Sigmoid colon (tissue), 7 donors: ENCODE measurements around the gene NEURL1. TPM values are rescaled to one million over a fixed set of nuclear protein-coding genes. Genes with fewer than 3 reads are reported as not detected.
A peak's percentile ranks its signal among the peaks of the same experiment; 100 is the strongest.

ENCODE experiments used
- DNase-seq: peaks from one replicate; pipeline ENCODE4 v3.0.0-alpha.2; 2019
- H3K27ac ChIP-seq, 4 donors: fragments of 200-600 bp; sonication (generic); one replicate each; pipeline ENCODE4 v1.5.1; 2016 to 2019; ENCODE audit warnings: mild to moderate bottlenecking in 1 of 4
- H3K27me3 ChIP-seq, 3 donors: fragments of 200-600 bp; sonication (generic); one replicate each; pipeline ENCODE4 v1.5.1; 2019; ENCODE audit warnings: mild to moderate bottlenecking in 1 of 3
- H3K36me3 ChIP-seq, 4 donors: fragments of 200-600 bp; sonication (generic); one replicate each; pipeline ENCODE4 v1.5.1; 2016 to 2019
- H3K4me1 ChIP-seq, 4 donors: fragments of 200-600 bp; sonication (generic); one replicate each; pipeline ENCODE4 v1.5.1; 2017 to 2019
- H3K4me3 ChIP-seq, 4 donors: fragments of 200-600 bp; sonication (generic); one replicate each; pipeline ENCODE4 v1.5.1; 2017 to 2019; ENCODE audit warnings: mild to moderate bottlenecking in 2 of 4, moderate library complexity in 1 of 4
- H3K9me3 ChIP-seq, 4 donors: fragments of 200-600 bp in 3 of 4; sonication (generic) in 3 of 4; one replicate each; pipeline versions ENCODE4 v1.5.1 to v1.6.1; 2013 to 2019
- EP300 ChIP-seq, 4 donors: sonication (generic); formaldehyde crosslinking; IDR thresholded peaks; one replicate each; pipeline ENCODE4 v1.6.1; 2017; ENCODE audit warnings: antibody characterized with exemption in 4 of 4
- POLR2A ChIP-seq, 2 donors: fragments of 450-650 bp; IDR thresholded peaks; one replicate each; pipeline ENCODE4 v1.6.1; 2016; ENCODE audit warnings: antibody characterized with exemption in 2 of 2, mild to moderate bottlenecking in 2 of 2, moderate library complexity in 2 of 2
- POLR2AphosphoS5 ChIP-seq, 4 donors: sonication (generic); formaldehyde crosslinking; IDR thresholded peaks; one replicate each; pipeline ENCODE4 v1.6.1; 2017; ENCODE audit warnings: antibody characterized with exemption in 4 of 4
- WGBS, 2 donors: extraction: QIAGEN DNeasy Blood & Tissue Kit; methylation state at CpG; one replicate each; pipeline ENCODE4 v1.1.7; 2013; 5-methylcytosine and 5-hydroxymethylcytosine counted together
- intact Hi-C: fragments of 100-400 bp; cut with DNase I; formaldehyde crosslinking; loops from one replicate; pipeline ENCODE4 v1.15.1; 2023
- polyA plus RNA-seq, 3 donors: library from polyadenylated mRNA; stranded (reverse); fragments of 200-250 nt; gene quantifications; one replicate each; pipeline ENCODE4 v1.2.3, GENCODE V29; 2013
- total RNA-seq, 4 donors: library from RNA; depleted of rRNA; stranded (reverse); fragments of >200 nt; gene quantifications; one replicate each; pipeline ENCODE4 v1.1.0, GENCODE V29; 2016
- TF ChIP-seq, protein P1 (sequence below), 4 experiments: fragments of 450-650 bp in 3 of 4; fragments of 200-600 bp in 1 of 4; IDR thresholded peaks; one replicate each; pipeline ENCODE4 v1.5.1; 2016 to 2019; ENCODE audit warnings: antibody characterized with exemption in 4 of 4, mild to moderate bottlenecking in 3 of 4, moderate library complexity in 2 of 4
- donor health status: healthy with polysubstance abuse.
- donor health status: Bipolar disorder and iron deficiency.
- donor health status: healthy.

The NEURL1 gene
- total and polyA plus RNA-seq, 7 donors, result 0.41 to 54.1 (median 15.3) TPM; not detected in 1

GRCh38 chr10:103553743-103554487 is 60.4 kb downstream of the NEURL1 start:
- intact Hi-C loops, result no loop called here
- peaks cover 0 to 19% (median 14%) of the 10 kb centered on the region in 4 donors for H3K4me1 ChIP-seq
- WGBS, 2 donors, result 81 to 89% methylated on average over 8 of the region's 8 CpGs
- DNase-seq, result no peak
- no peak overlapping the region for H3K27ac ChIP-seq
- H3K4me3 ChIP-seq, result no peak overlapping the region
- TF ChIP-seq POLR2A (IDR thresholded peaks at IDR 0.05) (no peak), EP300 (IDR thresholded peaks at IDR 0.05) (no peak), POLR2AphosphoS5 (IDR thresholded peaks at IDR 0.05) (no peak)
- TF ChIP-seq, protein P1, sequence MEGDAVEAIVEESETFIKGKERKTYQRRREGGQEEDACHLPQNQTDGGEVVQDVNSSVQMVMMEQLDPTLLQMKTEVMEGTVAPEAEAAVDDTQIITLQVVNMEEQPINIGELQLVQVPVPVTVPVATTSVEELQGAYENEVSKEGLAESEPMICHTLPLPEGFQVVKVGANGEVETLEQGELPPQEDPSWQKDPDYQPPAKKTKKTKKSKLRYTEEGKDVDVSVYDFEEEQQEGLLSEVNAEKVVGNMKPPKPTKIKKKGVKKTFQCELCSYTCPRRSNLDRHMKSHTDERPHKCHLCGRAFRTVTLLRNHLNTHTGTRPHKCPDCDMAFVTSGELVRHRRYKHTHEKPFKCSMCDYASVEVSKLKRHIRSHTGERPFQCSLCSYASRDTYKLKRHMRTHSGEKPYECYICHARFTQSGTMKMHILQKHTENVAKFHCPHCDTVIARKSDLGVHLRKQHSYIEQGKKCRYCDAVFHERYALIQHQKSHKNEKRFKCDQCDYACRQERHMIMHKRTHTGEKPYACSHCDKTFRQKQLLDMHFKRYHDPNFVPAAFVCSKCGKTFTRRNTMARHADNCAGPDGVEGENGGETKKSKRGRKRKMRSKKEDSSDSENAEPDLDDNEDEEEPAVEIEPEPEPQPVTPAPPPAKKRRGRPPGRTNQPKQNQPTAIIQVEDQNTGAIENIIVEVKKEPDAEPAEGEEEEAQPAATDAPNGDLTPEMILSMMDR (IDR thresholded peaks at IDR 0.05), result no peak
- H3K27me3 ChIP-seq, result peaks cover 0 to 2% (median 0%) of the 10 kb centered on the region in 3 donors
- no peaks in the 10 kb centered on the region for H3K36me3 ChIP-seq
- no peaks in the 10 kb centered on the region for H3K9me3 ChIP-seq

DNA sequence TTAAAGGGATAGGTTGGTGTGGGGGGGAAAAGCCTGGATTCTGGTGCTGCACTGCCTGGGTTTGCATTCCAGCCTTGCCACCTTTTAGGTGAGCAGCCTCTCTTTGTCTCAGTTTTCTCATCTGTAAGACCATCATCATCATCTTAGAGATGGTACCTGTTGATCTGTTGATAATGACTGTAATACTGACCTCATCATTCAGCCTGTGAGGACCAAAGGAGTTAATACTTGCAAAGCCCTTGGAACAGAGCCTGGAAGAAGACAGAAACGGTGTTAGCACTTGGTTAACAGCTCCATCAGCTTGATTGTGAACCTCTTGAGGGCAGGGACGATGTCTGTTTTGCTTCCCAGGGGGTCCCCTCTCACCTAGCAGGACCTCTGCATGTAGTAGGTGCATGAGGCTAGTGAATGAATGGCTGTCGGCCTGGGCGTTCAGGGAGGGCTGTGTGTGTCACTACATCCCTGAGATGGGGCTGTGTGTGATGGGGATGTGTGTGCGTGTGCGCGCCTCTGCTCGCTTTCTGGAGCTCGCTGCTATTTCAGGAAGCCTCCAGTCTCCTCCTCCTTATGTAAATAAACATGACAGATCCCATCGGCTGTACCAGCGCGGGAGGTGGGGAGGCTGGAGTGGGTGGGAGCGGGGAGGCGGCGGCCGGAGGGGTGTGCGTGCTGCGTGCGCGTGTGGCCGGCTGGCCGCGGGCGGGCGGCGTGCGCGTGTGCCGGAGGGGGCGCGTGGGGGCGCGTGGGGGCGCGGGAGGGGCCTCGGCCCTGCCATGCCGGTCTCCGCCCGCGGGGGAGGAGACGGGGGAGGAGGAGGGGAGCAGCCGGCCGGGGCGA is 61.2 kb downstream of the NEURL1 start:
- Histone ChIP-seq H3K27ac (no peak overlapping the region), H3K27me3 (peaks cover 0 to 4% (median 2%) of the 10 kb centered on the region in 3 donors), H3K9me3 (no peaks in the 10 kb centered on the region), H3K36me3 (no peaks in the 10 kb centered on the region), H3K4me1 (peaks cover 0 to 19% (median 14%) of the 10 kb centered on the region in 4 donors), H3K4me3 (peak overlapping the region; percentile 16 to 55 (median 48))
- TF ChIP-seq POLR2A (IDR thresholded peaks at IDR 0.05), result no peak
- TF ChIP-seq, protein P1 (IDR thresholded peaks at IDR 0.05), result no peak
- TF ChIP-seq POLR2AphosphoS5 (IDR thresholded peaks at IDR 0.05), result peak in 1 of 4 donors; percentile 16
- DNase-seq, result peak; percentile 83
- intact Hi-C loops, result loop anchor here (5.0 kb wide), 1 partner anchor 62 kb away; the partner anchor contains the start of gene NEURL1
- WGBS, 2 donors, result 3 to 4% methylated on average over 44 of the region's 44 CpGs

DNA sequence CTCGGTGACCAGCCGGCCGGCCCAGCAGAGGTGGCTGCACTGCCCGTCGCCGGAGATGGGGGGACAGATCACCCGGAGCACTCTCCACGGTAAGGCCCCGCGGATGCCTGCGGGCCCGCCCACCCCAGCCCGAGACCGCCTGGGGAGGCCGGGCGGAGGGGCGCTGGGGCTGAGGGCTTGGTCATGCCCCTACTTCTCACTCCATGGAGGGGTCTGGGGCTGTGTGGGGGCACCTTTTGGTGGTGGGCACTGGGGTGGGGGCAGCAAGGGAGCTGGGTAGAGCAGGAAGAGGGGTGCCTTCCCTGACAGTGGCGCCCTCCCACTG is 61.8 kb downstream of the NEURL1 start:
- H3K27ac ChIP-seq, result no peak overlapping the region
- no peaks in the 10 kb centered on the region for H3K9me3 ChIP-seq
- peaks cover 0 to 19% (median 14%) of the 10 kb centered on the region in 4 donors for H3K4me1 ChIP-seq
- WGBS, 2 donors, result 4% methylated on average over 18 of the region's 18 CpGs
- no peak for DNase-seq
- intact Hi-C loops, result loop anchor here (5.0 kb wide), 1 partner anchor 63 kb away; the partner anchor contains the start of gene NEURL1
- peaks cover 0 to 4% (median 2%) of the 10 kb centered on the region in 3 donors for H3K27me3 ChIP-seq
- TF ChIP-seq POLR2AphosphoS5 (IDR thresholded peaks at IDR 0.05) (no peak), EP300 (IDR thresholded peaks at IDR 0.05) (no peak), POLR2A (IDR thresholded peaks at IDR 0.05) (no peak)
- TF ChIP-seq, protein P1 (IDR thresholded peaks at IDR 0.05), result no peak
- H3K4me3 ChIP-seq, result peak overlapping the region; percentile 16 to 55 (median 48)
- no peaks in the 10 kb centered on the region for H3K36me3 ChIP-seq

DNA sequence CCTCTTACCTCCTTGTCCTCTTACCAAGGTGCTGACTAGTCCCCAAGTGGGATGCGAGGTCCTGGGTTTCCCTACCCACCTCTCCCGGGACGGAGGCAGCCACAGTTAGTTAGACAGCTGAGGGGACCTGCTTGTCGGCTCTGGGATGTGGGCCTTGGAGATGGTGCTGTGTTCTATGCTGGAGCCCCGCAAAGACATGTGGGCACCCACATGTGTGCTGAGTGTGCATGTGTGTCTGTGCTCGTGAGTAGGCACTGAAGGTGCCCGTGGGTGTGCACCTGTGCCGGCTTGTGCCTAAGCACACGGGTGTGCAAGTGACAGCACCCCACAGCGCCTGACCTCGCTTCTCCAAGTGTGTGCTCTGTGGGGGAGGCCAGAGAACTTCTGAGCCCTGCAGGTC is 62.2 kb downstream of the NEURL1 start:
- peaks cover 0 to 19% (median 14%) of the 10 kb centered on the region in 4 donors for H3K4me1 ChIP-seq
- TF ChIP-seq POLR2AphosphoS5 (IDR thresholded peaks at IDR 0.05) (no peak), EP300 (IDR thresholded peaks at IDR 0.05) (no peak), POLR2A (IDR thresholded peaks at IDR 0.05) (no peak)
- TF ChIP-seq, protein P1 (IDR thresholded peaks at IDR 0.05), result no peak
- H3K27ac ChIP-seq, result no peak overlapping the region
- H3K9me3 ChIP-seq, result no peaks in the 10 kb centered on the region
- H3K4me3 ChIP-seq, result peak overlapping the region in 3 of 4 donors; percentile 47 to 55 (median 50)
- no peaks in the 10 kb centered on the region for H3K36me3 ChIP-seq
- peaks cover 0 to 4% (median 2%) of the 10 kb centered on the region in 3 donors for H3K27me3 ChIP-seq
- 46 to 73% methylated on average over 11 of the region's 11 CpGs for WGBS, 2 donors
- intact Hi-C loops, result loop anchor here (5.0 kb wide), 1 partner anchor 63 kb away; the partner anchor contains the start of gene NEURL1
- no peak for DNase-seq
